ENCODE measurements around the gene ZNF512. TPM values are rescaled to one million over a fixed set of nuclear protein-coding genes. Genes with fewer than 3 reads are reported as not detected.

The ZNF512 gene
- total RNA-seq, 1 experiment from 2014 or later = 34.2 TPM

GRCh38 chr2:27551514-27551913 lies 31.3 kb upstream of the ZNF512 start (continued):
- no peak for TF ChIP-seq ZMAT4 (CRISPR knock-in tag; IDR thresholded peaks at IDR 0.05)
- TF ChIP-seq GABPB1 (CRISPR knock-in tag; IDR thresholded peaks at IDR 0.05) = no peak
- TF ChIP-seq NFYB (CRISPR knock-in tag; conservative IDR thresholded peaks at IDR 0.05; ENCODE audit: low read depth) = no peak
- no peak for TF ChIP-seq ATF1 (CRISPR knock-in tag; IDR thresholded peaks at IDR 0.05)
- no peak for TF ChIP-seq TEAD1 (CRISPR knock-in tag; IDR thresholded peaks at IDR 0.05)
- no peak for TF ChIP-seq CTCF (IDR thresholded peaks at IDR 0.05)
- no peak for TF ChIP-seq MXD4 (CRISPR knock-in tag; IDR thresholded peaks at IDR 0.05; ENCODE audit: borderline replicate concordance)

DNA sequence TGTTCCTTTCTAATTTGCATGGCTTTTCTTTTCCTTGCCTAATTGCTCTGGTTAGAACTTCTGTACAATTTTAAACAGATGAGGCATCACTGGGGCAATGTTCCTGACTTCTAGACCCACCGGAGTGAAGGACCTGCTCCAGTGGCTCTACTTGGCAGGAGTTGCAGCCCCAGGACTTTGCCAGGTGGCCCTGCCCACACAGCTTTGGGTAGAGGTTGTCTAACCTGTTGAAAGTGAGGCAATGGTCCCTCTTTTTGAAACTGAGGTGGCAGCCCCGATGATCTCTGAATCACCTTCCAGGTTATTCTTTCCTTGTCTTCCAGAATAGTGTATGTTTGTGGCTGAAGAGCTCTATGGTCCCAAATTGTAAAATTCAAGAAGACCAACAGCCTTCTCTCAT lies 29.9 kb upstream of the ZNF512 start:
- no peak overlapping the region for H3K4me3 Mint-ChIP-seq
- H3K27me3 Mint-ChIP-seq (ENCODE audit: low read depth) = peaks cover 23% of the 10 kb centered on the region
- H3K27ac Mint-ChIP-seq = no peak overlapping the region
- ATAC-seq (no peak), DNase-seq (ENCODE audit: low spot score) (no peak)
- no peaks in the 10 kb centered on the region for H3K4me1 Mint-ChIP-seq
- no peaks in the 10 kb centered on the region for H3K36me3 Mint-ChIP-seq
- ChIA-PET CTCF (interaction anchor here (1.3 kb wide), 1 partner anchor 130 kb away, joined by 4 read pairs; no protein-coding TSS in a partner anchor), POLR2A (no interaction called here)
- H3K9me3 Mint-ChIP-seq = peaks cover 3% of the 10 kb centered on the region
- TF ChIP-seq ZNF232 (CRISPR knock-in tag; IDR thresholded peaks at IDR 0.05) (no peak), TP53 (CRISPR knock-in tag; IDR thresholded peaks at IDR 0.05) (no peak), ZNF416 (CRISPR knock-in tag; IDR thresholded peaks at IDR 0.05) (no peak), ZNF425 (CRISPR knock-in tag; conservative IDR thresholded peaks at IDR 0.05) (no peak), ZNF671 (CRISPR knock-in tag; IDR thresholded peaks at IDR 0.05) (no peak), SMAD3 (CRISPR knock-in tag; IDR thresholded peaks at IDR 0.05; ENCODE audit: borderline replicate concordance) (no peak), ZBTB43 (CRISPR knock-in tag; IDR thresholded peaks at IDR 0.05) (no peak), E2F1 (CRISPR knock-in tag; IDR thresholded peaks at IDR 0.05) (no peak), ZNF138 (CRISPR knock-in tag; conservative IDR thresholded peaks at IDR 0.05) (no peak), MLX (CRISPR knock-in tag; IDR thresholded peaks at IDR 0.05) (no peak), ZNF121 (CRISPR knock-in tag; IDR thresholded peaks at IDR 0.05) (no peak), TEAD1 (CRISPR knock-in tag; IDR thresholded peaks at IDR 0.05) (no peak), IRF2 (CRISPR knock-in tag; IDR thresholded peaks at IDR 0.05; ENCODE audit: borderline replicate concordance, low read depth) (no peak)
- TF ChIP-seq, protein P1, sequence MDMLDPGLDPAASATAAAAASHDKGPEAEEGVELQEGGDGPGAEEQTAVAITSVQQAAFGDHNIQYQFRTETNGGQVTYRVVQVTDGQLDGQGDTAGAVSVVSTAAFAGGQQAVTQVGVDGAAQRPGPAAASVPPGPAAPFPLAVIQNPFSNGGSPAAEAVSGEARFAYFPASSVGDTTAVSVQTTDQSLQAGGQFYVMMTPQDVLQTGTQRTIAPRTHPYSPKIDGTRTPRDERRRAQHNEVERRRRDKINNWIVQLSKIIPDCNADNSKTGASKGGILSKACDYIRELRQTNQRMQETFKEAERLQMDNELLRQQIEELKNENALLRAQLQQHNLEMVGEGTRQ (CRISPR knock-in tag; IDR thresholded peaks at IDR 0.05) = no peak
- TF ChIP-seq, protein P2, sequence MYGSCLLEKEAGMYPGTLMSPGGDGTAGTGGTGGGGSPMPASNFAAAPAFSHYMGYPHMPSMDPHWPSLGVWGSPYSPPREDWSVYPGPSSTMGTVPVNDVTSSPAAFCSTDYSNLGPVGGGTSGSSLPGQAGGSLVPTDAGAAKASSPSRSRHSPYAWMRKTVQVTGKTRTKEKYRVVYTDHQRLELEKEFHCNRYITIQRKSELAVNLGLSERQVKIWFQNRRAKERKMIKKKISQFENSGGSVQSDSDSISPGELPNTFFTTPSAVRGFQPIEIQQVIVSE (CRISPR knock-in tag; IDR thresholded peaks at IDR 0.05; ENCODE audit: borderline replicate concordance) = no peak
- TF ChIP-seq, protein P3, sequence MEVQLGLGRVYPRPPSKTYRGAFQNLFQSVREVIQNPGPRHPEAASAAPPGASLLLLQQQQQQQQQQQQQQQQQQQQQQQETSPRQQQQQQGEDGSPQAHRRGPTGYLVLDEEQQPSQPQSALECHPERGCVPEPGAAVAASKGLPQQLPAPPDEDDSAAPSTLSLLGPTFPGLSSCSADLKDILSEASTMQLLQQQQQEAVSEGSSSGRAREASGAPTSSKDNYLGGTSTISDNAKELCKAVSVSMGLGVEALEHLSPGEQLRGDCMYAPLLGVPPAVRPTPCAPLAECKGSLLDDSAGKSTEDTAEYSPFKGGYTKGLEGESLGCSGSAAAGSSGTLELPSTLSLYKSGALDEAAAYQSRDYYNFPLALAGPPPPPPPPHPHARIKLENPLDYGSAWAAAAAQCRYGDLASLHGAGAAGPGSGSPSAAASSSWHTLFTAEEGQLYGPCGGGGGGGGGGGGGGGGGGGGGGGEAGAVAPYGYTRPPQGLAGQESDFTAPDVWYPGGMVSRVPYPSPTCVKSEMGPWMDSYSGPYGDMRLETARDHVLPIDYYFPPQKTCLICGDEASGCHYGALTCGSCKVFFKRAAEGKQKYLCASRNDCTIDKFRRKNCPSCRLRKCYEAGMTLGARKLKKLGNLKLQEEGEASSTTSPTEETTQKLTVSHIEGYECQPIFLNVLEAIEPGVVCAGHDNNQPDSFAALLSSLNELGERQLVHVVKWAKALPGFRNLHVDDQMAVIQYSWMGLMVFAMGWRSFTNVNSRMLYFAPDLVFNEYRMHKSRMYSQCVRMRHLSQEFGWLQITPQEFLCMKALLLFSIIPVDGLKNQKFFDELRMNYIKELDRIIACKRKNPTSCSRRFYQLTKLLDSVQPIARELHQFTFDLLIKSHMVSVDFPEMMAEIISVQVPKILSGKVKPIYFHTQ (CRISPR knock-in tag; IDR thresholded peaks at IDR 0.05) = no peak
- TF ChIP-seq, protein P4, sequence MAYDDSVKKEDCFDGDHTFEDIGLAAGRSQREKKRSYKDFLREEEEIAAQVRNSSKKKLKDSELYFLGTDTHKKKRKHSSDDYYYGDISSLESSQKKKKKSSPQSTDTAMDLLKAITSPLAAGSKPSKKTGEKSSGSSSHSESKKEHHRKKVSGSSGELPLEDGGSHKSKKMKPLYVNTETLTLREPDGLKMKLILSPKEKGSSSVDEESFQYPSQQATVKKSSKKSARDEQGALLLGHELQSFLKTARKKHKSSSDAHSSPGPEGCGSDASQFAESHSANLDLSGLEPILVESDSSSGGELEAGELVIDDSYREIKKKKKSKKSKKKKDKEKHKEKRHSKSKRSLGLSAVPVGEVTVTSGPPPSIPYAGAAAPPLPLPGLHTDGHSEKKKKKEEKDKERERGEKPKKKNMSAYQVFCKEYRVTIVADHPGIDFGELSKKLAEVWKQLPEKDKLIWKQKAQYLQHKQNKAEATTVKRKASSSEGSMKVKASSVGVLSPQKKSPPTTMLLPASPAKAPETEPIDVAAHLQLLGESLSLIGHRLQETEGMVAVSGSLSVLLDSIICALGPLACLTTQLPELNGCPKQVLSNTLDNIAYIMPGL (CRISPR knock-in tag; IDR thresholded peaks at IDR 0.05) = no peak

Data from WTC11 (cell line).